GM23338 (cell line): Measurements from ENCODE around the gene BTLA. TPM values are rescaled to one million over a fixed set of nuclear protein-coding genes. Genes with fewer than 3 reads are reported as not detected.

ENCODE experiments used
- CREB1 ChIP-seq: fragments of 250-450 bp; sonication (Bioruptor Pico); IDR thresholded peaks from 2 replicates; pipeline ENCODE4 v1.5.0; 2020; ENCODE audit warnings: low read depth, mild to moderate bottlenecking, moderate library complexity
- REST ChIP-seq: IDR thresholded peaks from one replicate; pipeline ENCODE4 v1.6.1; 2018; ENCODE audit warnings: antibody characterized with exemption; ENCODE audit not compliant: unreplicated experiment
- ZNF462 ChIP-seq: fragments of 250-450 bp; sonication (Bioruptor Pico); IDR thresholded peaks from 2 replicates; pipeline ENCODE4 v1.5.0; 2020; ENCODE audit warnings: mild to moderate bottlenecking, moderate library complexity
- polyA plus RNA-seq: library from polyadenylated mRNA; unstranded; fragments of >200 nt; fragmentation: Nextera tagmentation; extraction: Ambion mirVana; gene quantifications from 2 replicates; pipeline ENCODE4 v1.2.1, GENCODE V29; 2016
- total RNA-seq: library from RNA; depleted of rRNA; stranded (reverse); fragments of >200 nt; shearing (Covaris generic); gene quantifications from 2 replicates; pipeline ENCODE4 v1.2.3, GENCODE V29; 2014

The BTLA gene
- total and polyA plus RNA-seq, 2 experiments from 2014 or later = 0.44 TPM; not detected in 1

- TF ChIP-seq ZNF462 (CRISPR knock-in tag) (no peak), REST (no peak), CREB1 (CRISPR knock-in tag) (no peak)
These were observed 72.1 kb downstream of the BTLA start (continued) for GRCh38 chr3:112427123-112427522.
